Neural progenitor cell (in vitro differentiated cells): Measurements from ENCODE around the gene GSG1. TPM values are rescaled to one million over a fixed set of nuclear protein-coding genes. Genes with fewer than 3 reads are reported as not detected.
"Not testable (repeated sequence)": the region's sequence is repeated elsewhere in the genome, so short reads cannot be mapped to it uniquely, and the experiment has no call there.

Experiments used
- DNase-seq: peaks from one replicate; pipeline ENCODE4 v3.0.0-alpha.2; 2016; ENCODE audit warnings: low spot score
- H2AFZ ChIP-seq: fragments of 200-600 bp; sonication (generic); replicated peaks from 2 replicates; pipeline ENCODE4 v1.6.1; 2016; ENCODE audit warnings: antibody characterized with exemption
- H3F3A ChIP-seq: fragments of 200-600 bp; sonication (generic); 2 replicates; pipeline ENCODE4 v1.6.1; 2016; ENCODE audit warnings: antibody characterized with exemption, low read depth
- H3K27ac ChIP-seq: fragments of 200-600 bp; sonication (generic); 2 replicates; pipeline ENCODE4 v1.5.1; 2016; ENCODE audit warnings: mild to moderate bottlenecking
- H3K27me3 ChIP-seq: fragments of 200-600 bp; sonication (generic); 2 replicates; pipeline ENCODE4 v1.6.1; 2016; ENCODE audit warnings: mild to moderate bottlenecking, moderate library complexity
- H3K36me3 ChIP-seq: fragments of 200-600 bp; sonication (generic); 2 replicates; pipeline ENCODE4 v1.5.1; 2016
- H3K4me1 ChIP-seq: fragments of 200-600 bp; sonication (generic); 2 replicates; pipeline ENCODE4 v1.6.1; 2016; ENCODE audit warnings: mixed run types
- H3K4me2 ChIP-seq: fragments of 200-600 bp; sonication (generic); 2 replicates; pipeline ENCODE4 v1.6.1; 2016
- H3K4me3 ChIP-seq: fragments of 200-600 bp; sonication (generic); 2 replicates; pipeline ENCODE4 v1.5.1; 2016
- H3K79me2 ChIP-seq: fragments of 200-600 bp; sonication (generic); 2 replicates; pipeline ENCODE4 v1.6.1; 2016; ENCODE audit warnings: low read depth
- H3K9ac ChIP-seq: fragments of 200-600 bp; sonication (generic); 2 replicates; pipeline ENCODE4 v1.6.1; 2016
- H3K9me3 ChIP-seq: fragments of 200-600 bp; sonication (generic); 2 replicates; pipeline ENCODE4 v1.5.1; 2016; ENCODE audit warnings: low read depth
- H4K20me1 ChIP-seq: fragments of 200-600 bp; sonication (generic); 2 replicates; pipeline ENCODE4 v1.6.1; 2016; ENCODE audit warnings: low read depth
- H3K27ac Mint-ChIP-seq: 3 replicates; pipeline ENCODE4 v1.8.0; 2021; ENCODE audit warnings: mixed read lengths
- H3K27me3 Mint-ChIP-seq: 2 replicates; pipeline ENCODE4 v1.8.0; 2022; ENCODE audit warnings: low read depth, mild to moderate bottlenecking, inconsistent platforms, moderate library complexity, mixed read lengths; ENCODE audit not compliant: insufficient read depth
- H3K36me3 Mint-ChIP-seq: 3 replicates; pipeline ENCODE4 v1.8.0; 2021; ENCODE audit warnings: mixed read lengths
- H3K4me1 Mint-ChIP-seq: 3 replicates; pipeline ENCODE4 v1.8.0; 2021; ENCODE audit warnings: mixed read lengths
- H3K4me3 Mint-ChIP-seq: 3 replicates; pipeline ENCODE4 v1.8.0; 2021; ENCODE audit warnings: mild to moderate bottlenecking, moderate library complexity, mixed read lengths
- H3K9me3 Mint-ChIP-seq: 3 replicates; pipeline ENCODE4 v1.8.0; 2020; ENCODE audit warnings: mixed read lengths
- CTCF ChIP-seq: fragments of 200-600 bp; sonication (generic); IDR thresholded peaks from 2 replicates; pipeline ENCODE4 v1.5.1; 2017; ENCODE audit warnings: antibody characterized with exemption, mild to moderate bottlenecking
- EZH2 ChIP-seq: fragments of 200-600 bp; sonication (generic); IDR thresholded peaks from 2 replicates; pipeline ENCODE4 v1.6.1; 2017; ENCODE audit warnings: antibody characterized with exemption, mild to moderate bottlenecking, moderate library complexity
- EZH2phosphoT487 ChIP-seq: fragments of 200-600 bp; sonication (generic); IDR thresholded peaks from 2 replicates; pipeline ENCODE4 v1.6.1; 2017; ENCODE audit warnings: antibody characterized with exemption
- total RNA-seq: library from RNA; depleted of rRNA; stranded (reverse); fragments of >200 nt; gene quantifications from 2 replicates; pipeline ENCODE4 v1.2.3, GENCODE V29; 2015; ENCODE audit warnings: low replicate concordance

The GSG1 gene
- total RNA-seq, 1 donor from 2014 or later: not detected

- no peak for DNase-seq
These were observed 15.7 kb downstream of the GSG1 start for GRCh38 chr12:13087766-13088165.

GRCh38 chr12:13085968-13086686 is 17.3 kb downstream of the GSG1 start:
- Histone ChIP-seq H3K27me3 (no peaks in the 10 kb centered on the region), H3K9ac (no peak overlapping the region), H3K27ac (no peak overlapping the region), H3K4me3 (no peak overlapping the region), H3K4me1 (peaks cover 9% of the 10 kb centered on the region), H3K36me3 (no peaks in the 10 kb centered on the region), H3K4me2 (no peak overlapping the region), H3K79me2 (no peaks in the 10 kb centered on the region), H3K9me3 (no peaks in the 10 kb centered on the region), H2AFZ (no peak overlapping the region), H3F3A (no peaks in the 10 kb centered on the region), H4K20me1 (no peaks in the 10 kb centered on the region)
- H3K27ac Mint-ChIP-seq: no peak overlapping the region
- no peaks in the 10 kb centered on the region for H3K9me3 Mint-ChIP-seq
- H3K36me3 Mint-ChIP-seq: peaks cover 28% of the 10 kb centered on the region
- TF ChIP-seq CTCF (no peak), EZH2phosphoT487 (no peak), EZH2 (no peak)
- H3K4me3 Mint-ChIP-seq: no peak overlapping the region
- peaks cover 6% of the 10 kb centered on the region for H3K27me3 Mint-ChIP-seq
- peaks cover 21% of the 10 kb centered on the region for H3K4me1 Mint-ChIP-seq
- DNase-seq: no peak

More at GRCh38 chr12:13087766-13088165, 15.7 kb downstream of the GSG1 start:
- H3K9me3 ChIP-seq: no peaks in the 10 kb centered on the region
- Mint-ChIP-seq H3K4me1 (peaks cover 30% of the 10 kb centered on the region), H3K4me3 (no peak overlapping the region), H3K9me3 (no peaks in the 10 kb centered on the region), H3K27ac (peak overlapping the region; percentile 23), H3K27me3 (peaks cover 3% of the 10 kb centered on the region), H3K36me3 (peaks cover 27% of the 10 kb centered on the region)
- H3K4me2 ChIP-seq: no peak overlapping the region
- TF ChIP-seq CTCF (no peak), EZH2phosphoT487 (no peak), EZH2 (no peak)
- H4K20me1 ChIP-seq: no peaks in the 10 kb centered on the region
- H3K4me3 ChIP-seq: no peak overlapping the region
- H2AFZ ChIP-seq: no peak overlapping the region
- H3K27ac ChIP-seq: no peak overlapping the region
- H3K27me3 ChIP-seq: no peaks in the 10 kb centered on the region
- no peak overlapping the region for H3K9ac ChIP-seq
- H3K79me2 ChIP-seq: no peaks in the 10 kb centered on the region
- H3K36me3 ChIP-seq: no peaks in the 10 kb centered on the region
- H3F3A ChIP-seq: no peaks in the 10 kb centered on the region
- H3K4me1 ChIP-seq: peaks cover 9% of the 10 kb centered on the region

GRCh38 chr12:13084898-13085640 is 18.4 kb downstream of the GSG1 start:
- Histone ChIP-seq H3K36me3 (no peaks in the 10 kb centered on the region), H3K9ac (no peak overlapping the region), H3K4me2 (no peak overlapping the region), H3K27ac (no peak overlapping the region), H3K27me3 (no peaks in the 10 kb centered on the region), H3K9me3 (no peaks in the 10 kb centered on the region), H4K20me1 (no peaks in the 10 kb centered on the region), H2AFZ (no peak overlapping the region), H3K79me2 (no peaks in the 10 kb centered on the region), H3K4me3 (no peak overlapping the region), H3F3A (no peaks in the 10 kb centered on the region), H3K4me1 (peaks cover 9% of the 10 kb centered on the region)
- Mint-ChIP-seq H3K27me3 (peaks cover 6% of the 10 kb centered on the region), H3K4me1 (peaks cover 21% of the 10 kb centered on the region), H3K36me3 (peaks cover 38% of the 10 kb centered on the region), H3K4me3 (no peak overlapping the region), H3K9me3 (no peaks in the 10 kb centered on the region), H3K27ac (no peak overlapping the region)
- no peak for DNase-seq
- no peak for TF ChIP-seq EZH2phosphoT487
- TF ChIP-seq EZH2: no peak
- TF ChIP-seq CTCF: no peak

- H3K36me3 ChIP-seq, H3K27me3 Mint-ChIP-seq, H3K4me3 Mint-ChIP-seq, H3K27ac ChIP-seq, H2AFZ ChIP-seq, H3K4me3 ChIP-seq, H3K27me3 ChIP-seq, H3K79me2 ChIP-seq, H3K27ac Mint-ChIP-seq, H3K9ac ChIP-seq, H3K9me3 Mint-ChIP-seq, DNase-seq, H3K4me2 ChIP-seq, H3F3A ChIP-seq, H4K20me1 ChIP-seq, H3K9me3 ChIP-seq: not testable (repeated sequence)
- Mint-ChIP-seq H3K36me3 (peaks cover 48% of the 10 kb centered on the region), H3K4me1 (peaks cover 21% of the 10 kb centered on the region)
- H3K4me1 ChIP-seq: peaks cover 10% of the 10 kb centered on the region
These were observed 19.8 kb downstream of the GSG1 start for GRCh38 chr12:13083638-13084037.
